ENCODE measurements around the gene ASTE1.
"Not testable (repeated sequence)": the region's sequence is repeated elsewhere in the genome, so short reads cannot be mapped to it uniquely, and the experiment has no call there.

ASTE1 gene

DNA sequence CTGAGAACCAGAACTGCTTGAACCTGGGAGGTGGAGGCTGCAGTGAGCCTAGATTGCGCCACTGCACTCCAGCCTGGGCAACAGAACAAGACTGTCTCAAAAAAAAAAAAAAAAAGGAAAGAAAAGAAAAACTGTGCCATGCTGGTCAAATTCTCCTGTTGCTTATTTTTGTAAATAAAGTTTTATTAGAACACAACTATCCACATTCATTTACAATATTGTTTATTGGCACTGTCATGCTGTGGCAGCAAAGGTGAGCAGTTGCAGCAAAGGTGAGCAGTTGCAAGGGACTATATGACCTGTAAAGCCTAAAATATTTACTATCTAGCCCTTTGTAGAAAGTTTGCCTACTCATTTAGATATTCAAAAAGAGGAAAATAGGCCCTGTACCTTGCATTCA lies 18.3 kb downstream of the ASTE1 start:
- DNase-seq, result no peak

DNA sequence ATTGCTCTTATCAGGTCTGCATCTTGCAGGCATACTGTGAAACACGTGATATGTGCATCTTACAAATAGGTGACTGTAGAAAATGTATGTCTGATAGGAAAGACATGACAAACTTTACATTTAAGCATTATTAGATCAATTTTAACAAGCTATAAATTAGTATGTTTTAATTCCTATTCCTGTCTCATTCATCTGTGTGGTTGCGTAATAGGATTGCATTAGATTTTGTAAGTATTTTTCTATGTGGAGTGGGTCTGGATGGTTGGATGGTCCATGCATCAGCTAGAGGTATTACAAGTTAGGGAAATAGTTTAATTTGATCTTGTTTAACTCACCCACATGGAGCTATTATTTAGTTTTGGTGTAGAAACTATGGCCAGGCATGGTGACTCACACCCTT lies 18.8 kb downstream of the ASTE1 start:
- DNase-seq, result no peak

DNA sequence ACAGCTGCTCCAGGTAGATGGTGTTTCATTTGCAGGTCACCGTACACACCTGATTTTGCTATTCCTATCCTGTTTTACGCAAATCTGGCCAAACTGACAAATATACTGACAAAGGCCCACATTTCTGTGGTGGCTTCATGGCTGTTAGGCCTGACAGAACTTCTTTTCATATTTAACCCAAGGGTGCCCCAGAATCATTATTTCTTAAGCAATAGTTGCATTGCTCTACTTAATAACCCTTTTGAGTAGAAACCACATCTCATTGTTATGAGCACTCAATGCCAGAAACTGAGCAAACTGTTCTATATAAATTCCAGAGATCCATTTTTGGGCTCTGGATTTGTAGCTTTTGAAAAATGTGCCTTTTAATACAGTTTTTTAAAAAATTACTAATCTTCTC lies 19.4 kb downstream of the ASTE1 start:
- DNase-seq, result no peak

DNA sequence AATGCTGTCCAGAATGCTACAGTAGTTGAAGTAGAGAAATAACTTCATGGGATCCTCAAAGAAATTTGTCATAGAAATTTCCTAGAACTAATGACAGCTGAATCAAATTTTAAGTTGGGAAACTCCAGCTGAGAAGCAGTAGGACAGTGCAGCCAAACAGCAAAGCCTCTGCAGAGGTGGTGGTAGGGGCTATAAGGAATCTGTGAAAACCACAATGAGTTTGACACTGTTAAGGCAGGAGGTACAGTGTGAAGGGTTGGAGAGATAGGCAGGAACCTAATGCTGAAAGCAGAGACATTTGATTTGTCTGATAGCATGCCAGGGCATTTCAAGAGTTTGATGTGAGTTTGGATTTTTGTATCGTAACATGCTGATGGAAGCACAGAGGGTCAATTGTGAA lies 22.0 kb downstream of the ASTE1 start:
- DNase-seq, result no peak

DNA sequence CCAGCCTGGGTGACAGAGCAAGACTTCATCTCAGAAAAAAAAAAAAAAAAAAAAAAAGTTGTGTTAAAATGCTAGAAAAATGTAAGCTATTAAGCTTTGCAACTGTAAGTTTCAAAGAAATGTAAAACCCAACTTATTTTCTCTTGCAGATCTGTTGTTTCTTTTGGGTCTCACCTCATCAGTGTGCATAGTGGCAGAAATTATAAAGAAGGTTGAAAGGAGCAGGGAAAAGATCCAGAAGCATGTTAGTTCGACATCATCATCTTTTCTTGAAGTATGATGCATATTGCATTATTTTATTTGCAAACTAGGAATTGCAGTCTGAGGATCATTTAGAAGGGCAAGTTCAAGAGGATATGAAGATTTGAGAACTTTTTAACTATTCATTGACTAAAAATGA lies 25.6 kb downstream of the ASTE1 start:
- no peak for DNase-seq

DNA sequence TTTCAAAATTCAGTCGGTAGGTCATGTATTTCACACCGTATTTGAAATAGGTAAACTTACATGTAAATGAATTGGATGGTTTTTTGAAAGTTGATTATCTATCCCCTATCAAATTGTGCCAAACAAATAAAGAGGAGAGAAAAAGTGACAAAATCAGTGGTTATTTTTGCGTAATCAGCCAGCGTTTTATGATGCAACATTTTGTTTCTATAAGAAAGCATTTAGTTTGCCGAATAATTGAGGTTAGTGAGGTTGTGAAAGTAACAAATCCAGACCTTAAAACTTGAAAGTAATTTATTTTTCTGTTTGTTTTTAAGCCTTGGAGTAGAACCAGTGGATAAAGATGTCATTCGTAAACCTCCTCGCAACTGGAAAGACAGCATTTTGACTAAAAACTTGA lies 29.3 kb downstream of the ASTE1 start:
- no peak for DNase-seq

DNA sequence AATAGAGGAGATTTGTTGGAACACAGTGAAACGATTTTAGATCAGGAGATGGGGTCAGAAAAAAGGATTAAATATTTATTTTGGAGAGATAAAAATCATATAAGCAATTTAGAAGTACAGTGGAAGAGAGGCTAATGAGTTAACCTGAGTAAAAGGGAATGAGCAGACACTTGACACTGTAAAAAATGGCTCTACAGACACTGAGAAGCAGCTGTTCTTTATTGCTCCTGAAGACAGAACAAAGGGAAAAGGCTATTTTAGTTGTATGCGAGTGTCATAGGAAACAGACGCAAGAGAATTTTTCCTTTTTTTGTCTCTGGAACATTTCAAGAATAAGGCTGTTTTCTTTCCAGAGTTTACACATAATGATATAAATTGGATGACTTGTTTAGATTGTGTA lies 34.3 kb downstream of the ASTE1 start:
- DNase-seq, result no peak

DNA sequence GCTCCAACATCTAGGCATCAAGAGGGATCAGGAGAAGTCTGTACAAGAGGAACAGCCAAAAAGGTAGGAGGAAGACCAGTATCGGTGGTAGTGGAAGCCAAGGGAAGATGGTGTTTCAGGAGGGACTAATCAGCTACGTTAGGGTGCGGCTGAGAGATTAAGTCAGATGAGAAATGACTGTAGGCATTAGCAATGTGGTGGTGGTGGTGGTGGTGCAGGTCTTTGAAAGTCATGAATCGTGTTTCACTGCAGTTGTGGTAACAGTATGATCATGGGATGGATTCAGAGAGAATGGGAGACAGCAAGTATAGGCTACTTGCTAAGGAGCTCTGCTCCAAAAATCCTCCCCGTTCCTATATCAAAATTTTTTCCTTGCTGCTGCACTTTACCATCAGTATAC lies 35.5 kb downstream of the ASTE1 start:
- no peak for DNase-seq

DNA sequence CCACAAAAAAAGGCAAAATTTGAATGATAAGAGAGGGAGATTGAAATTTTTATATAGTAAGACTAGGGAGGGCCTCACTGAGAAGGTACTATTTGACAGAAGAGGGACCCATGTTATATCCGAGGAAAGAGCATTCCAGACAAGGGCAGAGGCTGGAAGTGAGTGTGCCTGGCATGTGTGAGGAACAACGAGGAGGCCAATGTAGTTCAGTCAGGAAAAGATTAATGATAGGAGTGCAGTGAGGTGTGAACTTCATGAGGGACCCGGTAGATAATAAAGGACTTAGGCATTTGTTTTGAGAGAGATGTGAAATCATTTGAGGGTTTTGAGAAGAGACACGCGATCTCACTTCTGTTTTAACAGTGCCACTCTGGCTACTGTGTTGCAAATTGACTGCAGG lies 36.3 kb downstream of the ASTE1 start:
- DNase-seq, result no peak

DNA sequence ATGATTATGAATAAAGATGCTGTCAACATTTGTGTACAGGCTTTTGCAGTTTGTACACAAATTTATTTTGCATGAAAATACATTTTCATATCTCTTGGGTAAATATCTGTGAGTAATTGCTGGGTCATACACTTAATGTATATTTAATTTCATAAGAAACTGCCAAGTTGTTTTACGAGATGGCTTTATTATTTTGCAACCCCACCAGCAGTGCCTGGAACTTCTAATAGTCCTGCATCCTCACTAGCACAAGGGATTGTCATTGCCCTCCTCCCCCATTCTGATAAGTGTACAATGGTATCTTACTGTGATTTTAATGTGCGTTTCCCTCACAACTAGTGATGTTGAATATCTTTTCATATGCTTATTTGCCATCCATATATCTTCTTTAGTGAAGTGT lies 45.2 kb downstream of the ASTE1 start:
- no peak for DNase-seq

DNA sequence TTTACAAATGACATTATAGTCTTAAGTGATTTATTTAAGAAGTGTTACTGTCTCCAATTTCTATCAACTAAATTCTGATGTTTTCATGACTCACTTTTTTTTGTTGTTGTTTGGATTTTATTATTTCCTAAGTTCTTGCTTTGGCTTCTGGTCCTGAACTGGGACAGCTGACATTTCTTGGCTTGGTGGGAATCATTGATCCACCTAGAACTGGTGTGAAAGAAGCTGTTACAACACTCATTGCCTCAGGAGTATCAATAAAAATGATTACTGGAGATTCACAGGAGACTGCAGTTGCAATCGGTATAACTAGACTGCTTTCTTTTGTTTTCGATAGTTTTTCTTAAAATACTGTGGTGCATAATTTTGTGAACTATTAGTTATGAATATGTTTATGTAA lies 47.5 kb downstream of the ASTE1 start:
- DNase-seq, result no peak

DNA sequence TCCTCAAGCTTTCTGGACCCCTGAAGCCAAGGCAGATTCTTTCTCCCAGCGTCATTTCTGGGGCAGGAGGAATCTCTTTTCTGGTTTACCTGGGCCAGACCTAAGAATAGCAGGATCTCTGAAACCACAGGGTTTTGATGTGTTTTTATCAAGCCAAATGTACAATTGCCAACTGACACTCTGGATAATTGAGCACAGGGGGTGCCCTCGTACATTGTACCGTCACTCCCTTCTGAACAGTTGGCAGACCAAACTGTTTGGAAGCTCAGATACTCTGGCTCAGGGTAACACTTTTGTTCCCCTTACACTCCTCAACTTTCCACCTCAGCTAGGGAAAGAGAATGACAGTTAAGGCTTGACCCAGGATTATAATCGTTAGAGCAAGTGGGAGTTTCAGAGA lies 49.9 kb downstream of the ASTE1 start:
- DNase-seq, result no peak

DNA sequence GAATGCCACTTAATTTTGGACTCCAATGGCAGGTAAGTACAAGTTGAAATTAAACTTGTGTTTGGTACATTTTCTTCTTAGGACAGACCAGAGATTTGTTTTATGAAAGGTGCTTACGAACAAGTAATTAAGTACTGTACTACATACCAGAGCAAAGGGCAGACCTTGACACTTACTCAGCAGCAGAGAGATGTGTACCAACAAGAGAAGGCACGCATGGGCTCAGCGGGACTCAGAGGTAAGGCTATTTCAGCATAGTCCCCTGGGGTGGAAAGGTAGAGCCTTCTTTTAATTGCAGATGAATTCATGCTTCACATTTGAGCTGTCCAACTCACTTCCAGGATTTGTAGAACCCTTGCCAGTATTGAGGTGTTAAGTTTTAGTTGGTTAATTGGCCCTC lies 51.4 kb downstream of the ASTE1 start:
- no peak for DNase-seq

DNA sequence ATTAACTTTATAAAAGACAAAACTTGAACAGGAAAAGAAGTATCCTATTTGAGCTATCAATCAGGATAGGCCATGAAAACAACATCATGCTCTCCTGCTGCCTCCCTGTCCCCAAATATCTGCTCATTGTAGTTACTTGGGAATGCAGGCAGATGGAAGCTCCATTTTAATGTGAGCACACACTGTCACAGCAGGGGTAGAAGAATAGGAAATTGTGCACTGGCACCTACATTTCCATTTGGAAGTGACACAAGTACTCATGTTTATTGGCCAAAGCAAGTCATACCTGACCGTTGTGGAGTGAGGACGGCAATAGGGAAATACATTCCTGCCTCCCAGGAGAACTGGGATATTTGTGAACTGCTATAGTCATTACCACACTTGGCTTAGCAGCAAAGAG lies 52.4 kb downstream of the ASTE1 start:
- no peak for DNase-seq

DNA sequence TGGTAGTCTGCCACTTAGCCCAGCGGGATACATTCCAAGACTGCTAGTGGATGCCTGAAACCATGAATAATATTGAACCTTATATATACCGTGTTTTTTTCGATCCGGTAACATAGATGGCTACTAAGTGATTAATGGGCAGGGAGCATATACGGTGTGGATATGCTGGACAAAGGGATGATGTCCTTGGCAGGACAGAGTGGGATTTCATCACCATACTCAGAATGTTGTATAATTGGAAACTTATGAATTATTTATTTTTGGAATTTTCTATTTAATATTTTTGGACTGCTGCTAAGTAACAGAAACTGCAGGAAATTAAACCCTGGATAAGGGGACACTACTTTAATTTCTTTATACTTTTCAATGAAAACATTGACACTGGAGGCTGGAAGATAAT lies 53.2 kb downstream of the ASTE1 start:
- DNase-seq, result no peak

DNA sequence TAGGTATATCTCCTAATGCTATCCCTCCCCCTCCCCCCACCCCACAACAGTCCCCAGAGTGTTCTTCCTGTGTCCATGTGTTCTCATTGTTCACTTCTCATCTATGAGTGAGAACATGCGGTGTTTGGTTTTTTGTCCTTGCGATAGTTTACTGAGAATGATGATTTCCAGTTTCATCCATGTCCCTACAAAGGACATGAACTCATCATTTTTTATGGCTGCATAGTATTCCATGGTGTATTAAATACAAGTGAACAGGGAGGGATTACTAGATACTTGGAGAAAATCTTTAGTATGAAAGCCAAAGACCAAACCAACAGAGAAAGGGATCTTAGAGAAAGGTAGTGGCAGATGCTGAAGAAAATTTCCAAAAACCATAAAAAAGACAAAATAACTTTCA lies 54.0 kb downstream of the ASTE1 start:
- not testable (repeated sequence) for DNase-seq

DNA sequence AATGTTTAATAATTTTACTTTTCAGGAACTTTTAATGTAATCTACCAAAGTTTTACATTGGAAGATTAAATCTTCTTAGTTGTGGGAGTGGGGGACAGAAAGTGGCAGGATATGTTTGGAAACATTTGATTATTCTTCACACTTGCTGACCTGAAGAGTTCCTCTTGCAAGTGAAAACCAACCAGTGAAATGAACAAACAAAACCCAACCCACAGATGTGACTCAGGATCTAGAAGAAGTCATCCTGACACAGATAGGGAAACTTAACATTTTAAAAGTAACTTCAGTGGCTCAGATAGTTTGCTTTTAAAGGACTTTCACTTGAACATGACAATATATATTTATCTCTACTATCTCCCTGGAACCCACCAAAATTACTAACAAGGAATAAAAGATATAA lies 55.4 kb downstream of the ASTE1 start:
- no peak for DNase-seq

DNA sequence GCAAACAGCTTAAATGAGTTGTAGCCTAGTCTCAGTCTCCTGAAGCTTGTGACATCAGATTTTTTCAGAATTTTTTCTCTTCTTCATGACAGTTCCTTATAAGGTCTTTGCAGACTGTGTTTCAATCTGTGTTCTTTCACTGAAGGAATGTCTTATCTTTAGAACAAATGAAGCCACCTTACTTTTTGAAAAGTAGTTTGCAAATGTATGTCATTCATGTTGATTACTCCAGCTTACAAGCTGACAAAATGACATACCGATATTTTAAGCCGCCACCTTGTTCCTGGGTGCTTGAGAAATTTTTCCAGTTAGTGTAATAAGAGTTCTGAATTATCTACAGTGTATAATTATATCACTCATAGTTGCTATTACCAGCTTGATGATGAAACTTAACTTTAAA lies 57.0 kb downstream of the ASTE1 start:
- DNase-seq, result no peak

DNA sequence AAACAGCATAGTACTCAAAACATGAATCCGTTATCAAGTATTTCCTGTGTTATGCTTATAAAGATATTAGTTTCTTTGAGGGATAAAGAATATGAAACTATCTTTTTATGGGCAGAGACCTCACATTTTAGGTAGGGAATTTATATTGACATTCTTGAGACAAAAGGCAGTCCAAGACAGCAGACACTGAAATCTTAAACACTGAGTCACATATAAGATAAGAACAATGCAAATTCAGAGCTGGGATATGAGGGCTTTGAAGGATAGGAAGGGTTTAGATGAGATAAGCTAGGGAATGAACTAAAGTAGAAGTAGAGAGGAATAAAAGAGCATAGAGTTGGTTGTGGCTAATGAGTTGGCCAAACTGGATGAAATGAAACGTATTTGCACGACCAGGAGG lies 58.4 kb downstream of the ASTE1 start:
- DNase-seq, result no peak

DNA sequence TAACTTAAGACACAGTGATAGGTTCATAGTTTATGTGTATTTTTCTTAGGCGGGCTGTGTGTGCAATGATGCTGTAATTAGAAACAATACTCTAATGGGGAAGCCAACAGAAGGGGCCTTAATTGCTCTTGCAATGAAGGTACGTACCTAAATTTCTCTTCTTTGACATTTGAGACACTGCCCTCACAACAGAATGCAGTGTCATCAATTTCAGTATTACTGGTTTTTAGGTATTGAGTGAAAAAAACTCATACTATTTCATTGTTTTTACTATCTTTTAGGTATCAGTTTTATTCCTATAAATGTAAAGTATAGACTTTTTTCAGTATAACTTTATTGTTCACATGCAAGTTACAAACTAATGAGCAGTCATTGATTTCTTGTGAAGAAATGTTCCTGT lies 59.3 kb downstream of the ASTE1 start:
- DNase-seq, result no peak

DNA sequence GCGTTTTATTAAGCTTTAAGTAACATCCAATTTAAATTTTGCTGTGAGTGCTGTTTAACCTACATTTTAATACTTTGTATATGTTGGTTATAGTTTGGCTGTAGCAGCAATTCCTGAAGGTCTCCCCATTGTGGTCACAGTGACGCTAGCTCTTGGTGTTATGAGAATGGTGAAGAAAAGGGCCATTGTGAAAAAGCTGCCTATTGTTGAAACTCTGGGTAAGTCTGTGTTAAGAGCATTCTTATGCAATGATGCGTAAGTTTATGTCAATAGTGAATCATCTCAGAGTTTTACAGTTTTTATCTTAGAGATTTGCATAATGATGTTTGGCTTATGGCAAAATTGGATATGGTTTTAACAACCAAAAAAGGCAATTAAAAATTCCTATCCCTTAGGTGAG lies 62.7 kb downstream of the ASTE1 start:
- no peak for DNase-seq

Data from GDM1 (cell line).